ENCODE data around the gene DNLZ.
"Not testable (repeated sequence)": the region's sequence is repeated elsewhere in the genome, so short reads cannot be mapped to it uniquely, and the experiment has no call there.

The DNLZ gene

GRCh38 chr9:136359774-136360718 is 3.5 kb downstream of the DNLZ start:
- no peak for DNase-seq (ENCODE audit: low read depth in 2 of 2)

- no peak for DNase-seq (ENCODE audit: low read depth in 2 of 2)
Measured at GRCh38 chr9:136358888-136359287, 4.7 kb downstream of the DNLZ start.

- no peak for DNase-seq (ENCODE audit: low read depth in 2 of 2)
Measured at GRCh38 chr9:136358016-136358415, 5.5 kb downstream of the DNLZ start.

GRCh38 chr9:136357202-136357725 is 6.3 kb downstream of the DNLZ start:
- no peak for DNase-seq (ENCODE audit: low read depth in 2 of 2)

- DNase-seq (ENCODE audit: low read depth in 2 of 2): no peak
Measured at GRCh38 chr9:136355616-136356557, 7.7 kb downstream of the DNLZ start.

- DNase-seq (ENCODE audit: low read depth in 2 of 2): no peak
Measured at GRCh38 chr9:136354592-136355085, 8.9 kb downstream of the DNLZ start.

GRCh38 chr9:136353757-136354488 is 9.6 kb downstream of the DNLZ start:
- no peak for DNase-seq (ENCODE audit: low read depth in 2 of 2)

- no peak for DNase-seq (ENCODE audit: low read depth in 2 of 2)
Measured at GRCh38 chr9:136353088-136353487, 10.5 kb downstream of the DNLZ start.

- no peak for DNase-seq (ENCODE audit: low read depth in 2 of 2)
Measured at GRCh38 chr9:136352682-136353081, 10.9 kb downstream of the DNLZ start.

GRCh38 chr9:136351868-136352267 is 11.7 kb downstream of the DNLZ start:
- not testable (repeated sequence) for DNase-seq (ENCODE audit: low read depth in 2 of 2)

GRCh38 chr9:136351252-136351800 is 12.2 kb downstream of the DNLZ start:
- DNase-seq (ENCODE audit: low read depth in 2 of 2): no peak

- DNase-seq (ENCODE audit: low read depth in 2 of 2): no peak
Measured at GRCh38 chr9:136349546-136349945, 14.0 kb downstream of the DNLZ start.

- DNase-seq (ENCODE audit: low read depth in 2 of 2): no peak
Measured at GRCh38 chr9:136348691-136349090, 14.9 kb downstream of the DNLZ start.

GRCh38 chr9:136347472-136348256 is 15.9 kb downstream of the DNLZ start:
- DNase-seq (ENCODE audit: low read depth in 2 of 2): no peak

GRCh38 chr9:136346927-136347465 is 16.5 kb downstream of the DNLZ start:
- no peak for DNase-seq (ENCODE audit: low read depth in 2 of 2)

- DNase-seq (ENCODE audit: low read depth in 2 of 2): no peak
Measured at GRCh38 chr9:136346157-136346481, 17.4 kb downstream of the DNLZ start.

GRCh38 chr9:136345281-136346156 is 18.0 kb downstream of the DNLZ start:
- DNase-seq (ENCODE audit: low read depth in 2 of 2): no peak

GRCh38 chr9:136344544-136345280 is 18.8 kb downstream of the DNLZ start:
- no peak for DNase-seq (ENCODE audit: low read depth in 2 of 2)
